Esophagus (tissue), 2 donors: ENCODE data around the gene ACP6. TPM values are rescaled to one million over a fixed set of nuclear protein-coding genes. Genes with fewer than 3 reads are reported as not detected.
"Not testable (repeated sequence)": the region's sequence is repeated elsewhere in the genome, so short reads cannot be mapped to it uniquely, and the experiment has no call there.

Source experiments
- H3K27ac ChIP-seq, 2 donors: one replicate each; pipeline ENCODE4 v1.5.1; 2013; ENCODE audit warnings: low read depth in 2 of 2, mild to moderate bottlenecking in 2 of 2, inconsistent platforms in 1 of 2, low read length in 1 of 2, moderate library complexity in 1 of 2
- H3K27me3 ChIP-seq, 2 donors: one replicate each; pipeline ENCODE4 v1.6.1; 2013; ENCODE audit warnings: low read length in 2 of 2, control low read depth in 1 of 2, mild to moderate bottlenecking in 1 of 2; ENCODE audit not compliant: insufficient read depth in 2 of 2, control insufficient read depth in 1 of 2
- H3K36me3 ChIP-seq, 2 donors: one replicate each; pipeline ENCODE4 v1.6.1; 2013; ENCODE audit warnings: low read length in 1 of 2; ENCODE audit not compliant: control insufficient read depth in 2 of 2, insufficient read depth in 2 of 2
- H3K4me1 ChIP-seq, 2 donors: one replicate each; pipeline ENCODE4 v1.6.1; 2013; ENCODE audit warnings: low read length in 1 of 2; ENCODE audit not compliant: control insufficient read depth in 2 of 2, insufficient read depth in 2 of 2
- H3K4me3 ChIP-seq, 2 donors: one replicate each; pipeline ENCODE4 v1.5.1; 2013; ENCODE audit warnings: low read length in 2 of 2, mild to moderate bottlenecking in 2 of 2, low read depth in 1 of 2, moderate library complexity in 1 of 2
- H3K9me3 ChIP-seq, 2 donors: one replicate each; pipeline ENCODE4 v1.6.1; 2013; ENCODE audit warnings: mild to moderate bottlenecking in 2 of 2, low read depth in 1 of 2, low read length in 1 of 2, moderate library complexity in 1 of 2; ENCODE audit not compliant: control insufficient read depth in 2 of 2, insufficient read depth in 1 of 2
- WGBS, 2 donors: extraction: QIAGEN DNeasy Blood & Tissue Kit; methylation state at CpG; one replicate each; pipeline ENCODE4 v1.1.7; 2013; 5-methylcytosine and 5-hydroxymethylcytosine counted together
- polyA plus RNA-seq, 2 donors: library from polyadenylated mRNA; stranded (reverse); fragments of 200-250 nt; gene quantifications; one replicate each; pipeline ENCODE4 v1.2.3, GENCODE V29; 2013
- donor health status: healthy with polysubstance abuse.
- donor health status: Bipolar disorder and iron deficiency.

Gene ACP6
- polyA plus RNA-seq, 2 donors = 8.0 to 8.5 TPM

DNA sequence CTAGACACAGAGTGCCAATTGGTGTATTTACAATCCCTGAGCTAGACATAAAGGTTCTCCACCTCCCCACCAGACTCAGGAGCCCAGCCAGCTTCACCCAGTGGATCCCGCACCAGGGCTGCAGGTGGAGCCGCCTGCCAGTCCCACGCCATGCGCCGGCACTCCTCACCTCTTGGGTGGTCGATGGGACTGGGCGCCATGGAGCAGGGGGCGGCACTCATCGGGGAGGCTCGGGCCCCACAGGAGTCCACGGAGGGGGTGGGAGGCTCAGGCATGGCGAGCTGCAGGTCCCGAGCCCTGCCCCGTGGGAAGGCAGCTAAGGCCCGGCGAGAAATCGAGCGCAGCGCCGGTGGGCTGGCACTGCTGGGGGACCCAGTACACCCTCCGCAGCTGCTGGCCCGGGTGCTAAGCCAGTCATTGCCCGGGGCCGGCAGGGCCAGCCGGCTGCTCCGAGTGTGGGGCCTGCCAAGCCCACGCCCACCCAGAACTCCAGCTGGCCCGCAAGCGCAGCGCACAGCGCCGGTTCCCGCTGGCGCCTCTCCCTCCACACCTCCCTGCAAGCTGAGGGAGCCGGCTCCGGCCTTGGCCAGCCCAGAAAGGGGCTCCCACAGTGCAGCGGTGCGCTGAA, 10.4 kb upstream of the ACP6 start:
- 98 to 100% methylated on average over 28 to 38 of the region's 38 CpGs for WGBS, 2 donors
- not testable (repeated sequence) for H3K36me3 ChIP-seq, H3K27ac ChIP-seq, H3K9me3 ChIP-seq, H3K4me3 ChIP-seq, H3K27me3 ChIP-seq, H3K4me1 ChIP-seq

GRCh38 chr1:147677681-147678080, 7.4 kb upstream of the ACP6 start:
- not testable (repeated sequence) for H3K9me3 ChIP-seq, H3K4me3 ChIP-seq, H3K36me3 ChIP-seq, H3K27me3 ChIP-seq, H3K4me1 ChIP-seq, H3K27ac ChIP-seq
- WGBS, 2 donors = 92 to 95% methylated on average over 5 of the region's 5 CpGs

- Histone ChIP-seq H3K4me3 (no peak overlapping the region), H3K36me3 (no peaks in the 10 kb centered on the region), H3K27me3 (no peaks in the 10 kb centered on the region), H3K9me3 (peaks cover under 1 to 2% of the 10 kb centered on the region in 2 donors), H3K27ac (no peak overlapping the region), H3K4me1 (no peaks in the 10 kb centered on the region)
- WGBS, 2 donors = 43 to 49% methylated on average over 4 of the region's 4 CpGs
These were observed 6.2 kb upstream of the ACP6 start for GRCh38 chr1:147676311-147677085.

GRCh38 chr1:147673816-147674215, 3.5 kb upstream of the ACP6 start:
- no peaks in the 10 kb centered on the region for H3K36me3 ChIP-seq
- no peaks in the 10 kb centered on the region for H3K27me3 ChIP-seq
- no peak overlapping the region for H3K27ac ChIP-seq
- peaks cover 0 to 2% of the 10 kb centered on the region in 2 donors for H3K9me3 ChIP-seq
- WGBS, 2 donors = 60 to 74% methylated on average over 2 of the region's 2 CpGs
- no peak overlapping the region for H3K4me3 ChIP-seq
- no peaks in the 10 kb centered on the region for H3K4me1 ChIP-seq

DNA sequence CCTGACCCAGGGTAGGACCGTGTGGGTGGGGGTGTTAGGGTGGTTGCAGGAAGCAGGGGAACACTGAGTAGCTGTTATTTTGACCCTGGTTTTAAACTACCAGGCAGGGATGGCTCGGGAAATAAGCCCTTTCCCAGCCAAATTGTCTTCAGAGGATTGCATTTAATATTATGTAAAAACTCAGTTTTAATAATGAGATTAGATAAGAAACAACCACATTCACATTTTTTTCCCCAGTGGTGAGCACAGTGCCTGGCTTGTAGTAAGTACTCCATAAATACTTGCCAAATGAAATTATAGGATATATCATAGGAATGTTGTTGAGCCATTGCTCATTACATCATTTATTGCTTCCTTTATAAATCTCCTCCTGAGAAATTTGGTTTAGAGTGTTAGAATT, 3.1 kb upstream of the ACP6 start:
- Histone ChIP-seq H3K27ac (no peak overlapping the region), H3K4me3 (no peak overlapping the region), H3K9me3 (no peaks in the 10 kb centered on the region), H3K27me3 (no peaks in the 10 kb centered on the region), H3K36me3 (no peaks in the 10 kb centered on the region), H3K4me1 (no peaks in the 10 kb centered on the region)
- WGBS, 2 donors = 61 to 67% methylated on average over 2 of the region's 2 CpGs

DNA sequence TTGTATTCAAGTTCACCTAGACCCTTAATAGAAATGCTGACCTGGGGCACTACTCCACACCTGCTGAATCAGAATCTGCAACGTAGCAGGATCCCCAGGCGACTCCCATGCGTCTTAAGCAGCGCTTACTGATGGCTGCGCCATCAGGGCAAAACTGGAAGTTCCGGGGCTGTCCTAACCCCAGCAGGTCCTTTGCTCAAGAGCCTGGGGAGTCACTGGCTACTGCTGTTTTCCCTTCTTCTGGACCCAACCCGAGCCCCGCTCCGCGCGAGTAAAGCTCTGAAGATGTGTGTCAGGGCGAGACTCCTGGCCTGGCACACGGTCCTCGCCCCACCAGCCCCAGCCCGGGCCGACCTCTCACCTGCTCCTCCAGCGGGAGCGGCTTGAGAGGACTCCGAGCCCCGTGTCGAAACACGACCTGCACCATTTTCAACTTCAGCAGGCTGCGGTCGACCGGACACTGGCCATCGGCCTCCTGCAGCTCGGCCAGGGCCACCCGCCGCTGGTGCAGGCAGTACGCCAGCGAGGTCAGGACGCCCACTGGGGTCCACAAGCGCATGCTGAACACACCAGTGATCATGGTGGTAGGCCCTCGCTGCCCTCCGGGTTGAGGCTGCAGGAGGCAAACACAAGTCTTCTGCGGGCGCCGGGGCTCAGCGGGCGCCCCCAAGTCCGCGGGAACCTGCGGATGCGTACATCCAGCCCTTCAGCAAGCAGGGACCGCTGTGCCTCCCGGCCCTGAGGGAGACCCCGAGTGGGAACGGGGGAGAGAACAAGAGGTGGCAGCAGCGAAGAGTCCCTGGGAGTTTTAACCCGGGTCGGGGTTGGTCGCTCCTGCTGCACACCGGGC, 630 bp downstream of the ACP6 start:
- no peaks in the 10 kb centered on the region for H3K9me3 ChIP-seq
- H3K4me3 ChIP-seq = peak overlapping the region; percentile 73 to 80
- peak overlapping the region; percentile 66 to 72 for H3K27ac ChIP-seq
- no peaks in the 10 kb centered on the region for H3K4me1 ChIP-seq
- 0 to 1% methylated on average over 53 of the region's 53 CpGs for WGBS, 2 donors
- H3K27me3 ChIP-seq = no peaks in the 10 kb centered on the region
- H3K36me3 ChIP-seq = no peaks in the 10 kb centered on the region

DNA sequence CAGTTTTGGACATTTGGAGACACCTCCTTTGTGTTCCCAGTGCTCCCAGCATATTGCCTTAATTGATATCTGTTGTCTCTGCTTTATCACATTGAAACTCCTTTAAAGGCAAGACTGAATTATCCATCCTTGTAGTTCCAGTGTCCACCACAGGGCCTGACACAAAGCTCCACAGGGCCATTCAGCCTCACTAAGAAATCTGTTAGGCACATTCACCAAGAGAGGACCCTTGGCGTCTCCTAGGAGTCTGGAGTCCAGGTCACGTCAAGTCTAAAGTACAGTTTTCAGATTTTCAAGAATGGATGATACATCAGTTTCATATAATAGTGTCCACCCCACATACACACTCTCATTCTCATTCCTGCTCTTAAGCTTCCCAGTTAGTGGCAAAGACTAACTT, 4.8 kb downstream of the ACP6 start:
- WGBS, 2 donors = 93 to 95% methylated on average over 2 of the region's 2 CpGs
- Histone ChIP-seq H3K27ac (no peak overlapping the region), H3K27me3 (no peaks in the 10 kb centered on the region), H3K9me3 (no peaks in the 10 kb centered on the region), H3K36me3 (no peaks in the 10 kb centered on the region), H3K4me3 (no peak overlapping the region), H3K4me1 (no peaks in the 10 kb centered on the region)

DNA sequence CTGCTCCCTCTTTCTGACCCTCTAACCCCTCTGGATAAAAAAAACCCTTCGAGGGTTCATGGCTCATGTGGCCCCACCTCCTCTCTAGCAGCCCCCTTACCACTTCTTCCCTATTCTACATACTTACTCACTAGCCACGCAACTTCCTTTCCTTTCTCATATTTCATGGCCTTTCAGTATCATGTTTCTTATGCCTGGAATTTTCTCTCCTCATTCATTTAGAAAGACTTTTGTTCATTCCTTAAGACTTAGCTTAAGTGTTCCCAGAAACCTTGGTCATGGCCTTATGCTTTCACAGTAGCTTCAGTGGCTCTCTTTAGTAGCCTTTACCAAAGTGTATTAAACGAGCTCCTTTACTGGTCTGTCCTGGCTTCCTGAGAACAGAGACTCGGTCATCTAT, 6.1 kb downstream of the ACP6 start:
- Histone ChIP-seq H3K4me1 (no peaks in the 10 kb centered on the region), H3K4me3 (no peak overlapping the region), H3K9me3 (no peaks in the 10 kb centered on the region), H3K27ac (no peak overlapping the region), H3K27me3 (no peaks in the 10 kb centered on the region), H3K36me3 (peaks cover 0 to 2% of the 10 kb centered on the region in 2 donors)
- 83% methylated on average over 4 of the region's 4 CpGs for WGBS, 2 donors

GRCh38 chr1:147654511-147654910, 15.8 kb downstream of the ACP6 start:
- Histone ChIP-seq H3K27ac (no peak overlapping the region), H3K9me3 (no peaks in the 10 kb centered on the region), H3K4me1 (no peaks in the 10 kb centered on the region), H3K4me3 (no peak overlapping the region), H3K27me3 (no peaks in the 10 kb centered on the region), H3K36me3 (peaks cover 17 to 20% of the 10 kb centered on the region in 2 donors)
- WGBS, 2 donors = 91 to 93% methylated on average over 5 of the region's 5 CpGs
